Occipital lobe (tissue), 2 donors: ENCODE results near the gene SLC37A2. TPM values are rescaled to one million over a fixed set of nuclear protein-coding genes. Genes with fewer than 3 reads are reported as not detected.
A peak's percentile ranks its signal among the peaks of the same experiment; 100 is the strongest.

Experiments
- DNase-seq: peaks from one replicate; lab custom pipeline; 2025; lab: John Stamatoyannopoulos, UW
- total RNA-seq: library from RNA; depleted of rRNA; stranded (reverse); fragments of >200 nt; gene quantifications from one replicate; pipeline ENCODE4 v1.2.3, GENCODE V29; 2014

Gene SLC37A2
- total RNA-seq, 1 donor from 2014 or later, result 3.4 TPM

DNA sequence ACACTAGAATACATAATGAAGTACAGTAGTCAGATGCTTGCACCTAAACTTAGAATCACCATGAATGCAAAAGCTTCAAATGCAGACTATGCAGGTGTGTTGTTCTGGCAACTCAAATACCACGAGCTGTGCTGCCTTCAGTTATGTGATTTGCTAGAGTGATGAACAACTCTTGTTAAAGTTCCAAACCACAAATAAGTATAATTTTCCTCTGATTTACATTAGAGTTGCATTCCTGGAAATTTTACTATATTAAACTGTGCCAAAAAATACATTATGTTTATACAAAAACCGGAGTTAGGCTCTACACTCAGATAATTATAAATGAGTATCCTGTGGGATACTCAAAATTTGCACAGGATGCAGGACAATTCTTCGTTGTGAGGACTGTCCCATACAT, 45.4 kb downstream of the SLC37A2 start:
- no peak for DNase-seq

- no peak for DNase-seq
Observed at GRCh38 chr11:125110506-125110905, 47.4 kb downstream of the SLC37A2 start.

- no peak for DNase-seq
Observed at GRCh38 chr11:125111001-125111342, 47.9 kb downstream of the SLC37A2 start.

GRCh38 chr11:125111343-125112207, 48.5 kb downstream of the SLC37A2 start, which contains the start of gene TMEM218:
TMEM218 (minus strand) TSS chr11:125111626; CDS start chr11:125102241, 9,385 bp downstream.
- peak; percentile 99 for DNase-seq

GRCh38 chr11:125112208-125112604, 49.1 kb downstream of the SLC37A2 start:
- no peak for DNase-seq

GRCh38 chr11:125114518-125114917, 51.4 kb downstream of the SLC37A2 start:
- no peak for DNase-seq

DNA sequence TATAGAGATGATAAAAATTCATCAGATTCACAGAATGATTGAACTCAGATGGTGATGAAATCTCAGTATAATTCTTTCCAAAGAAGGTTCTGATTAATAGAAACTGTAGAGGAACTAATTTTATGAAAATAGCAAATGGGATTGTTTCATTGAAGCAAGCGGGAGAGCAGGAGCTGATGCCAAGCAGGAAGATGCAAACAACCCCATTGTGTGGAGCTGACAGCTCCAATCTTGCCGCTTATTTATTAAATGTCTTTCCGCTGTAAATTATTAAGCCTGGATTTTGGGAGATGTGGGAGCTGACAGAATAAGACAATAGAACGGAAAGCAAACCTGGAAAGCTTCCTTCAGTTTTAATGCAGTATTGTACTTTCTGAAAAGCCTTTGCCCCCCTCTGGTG, 54.3 kb downstream of the SLC37A2 start:
- no peak for DNase-seq

DNA sequence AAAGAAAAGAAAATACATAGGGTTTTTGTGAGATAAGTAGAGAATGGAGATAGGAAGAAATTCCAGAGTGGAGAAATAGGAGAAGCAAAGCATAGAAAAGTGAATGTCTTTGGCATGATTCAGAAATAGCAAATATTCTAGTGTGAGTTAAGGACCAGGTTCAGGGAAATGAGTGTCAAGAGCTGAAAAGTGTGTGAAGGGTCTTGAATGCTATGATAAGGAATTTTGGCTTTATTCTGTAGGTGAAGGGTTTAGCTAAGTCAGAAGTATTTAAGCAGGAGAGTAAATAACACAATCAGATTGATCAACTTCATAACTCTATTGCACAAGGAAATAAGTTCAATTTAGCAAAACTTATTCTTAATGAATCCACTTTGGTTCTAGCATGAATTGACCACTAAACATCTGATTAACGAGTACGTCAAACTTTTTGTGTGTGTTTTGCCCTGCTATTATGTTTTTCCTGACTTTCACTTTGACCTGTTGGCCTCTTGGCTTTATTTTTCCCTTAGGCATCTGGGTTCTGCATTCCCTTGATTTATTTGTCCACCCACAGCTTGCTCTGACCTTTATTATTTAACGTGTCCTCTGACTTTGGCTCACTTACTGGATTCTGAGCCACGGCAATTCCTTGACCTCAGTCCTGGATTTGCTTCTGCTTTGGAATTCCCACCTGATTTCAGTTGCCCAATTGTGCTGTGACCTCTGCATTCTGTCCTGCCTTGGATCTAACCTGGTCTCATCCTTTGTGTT, 60.3 kb downstream of the SLC37A2 start:
- DNase-seq, result no peak

DNA sequence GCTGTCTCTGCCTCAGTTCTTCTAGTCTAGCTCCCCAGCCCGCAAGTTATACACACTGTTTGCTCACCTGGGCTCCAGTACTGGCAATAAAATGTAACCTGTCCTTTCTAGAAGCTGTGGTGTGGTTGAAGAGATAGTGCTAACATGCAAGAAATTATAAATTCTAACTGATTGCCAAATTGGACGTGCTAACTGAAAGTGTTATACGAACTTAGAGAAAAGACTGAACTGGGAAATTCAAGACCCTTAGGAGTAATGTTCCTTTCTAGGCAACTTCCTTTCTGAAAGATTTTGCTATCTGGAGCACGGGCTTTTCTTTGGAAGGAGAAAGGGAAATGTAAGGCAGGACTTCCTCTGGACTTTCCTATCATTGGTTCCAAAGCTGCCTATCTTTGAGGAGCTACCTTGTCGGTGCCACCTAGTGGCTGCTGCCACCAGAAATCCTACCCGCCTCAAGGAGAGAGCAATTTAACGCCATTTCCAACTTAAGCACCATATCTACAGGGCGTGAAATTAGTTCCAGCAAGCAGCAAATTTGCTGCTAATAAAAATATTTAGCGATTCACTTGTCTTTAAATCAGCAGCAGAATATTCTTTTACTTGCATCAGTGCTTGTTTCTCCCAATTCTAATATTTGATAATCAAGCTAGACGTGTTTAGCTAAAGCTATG, 61.0 kb downstream of the SLC37A2 start:
- no peak for DNase-seq

DNA sequence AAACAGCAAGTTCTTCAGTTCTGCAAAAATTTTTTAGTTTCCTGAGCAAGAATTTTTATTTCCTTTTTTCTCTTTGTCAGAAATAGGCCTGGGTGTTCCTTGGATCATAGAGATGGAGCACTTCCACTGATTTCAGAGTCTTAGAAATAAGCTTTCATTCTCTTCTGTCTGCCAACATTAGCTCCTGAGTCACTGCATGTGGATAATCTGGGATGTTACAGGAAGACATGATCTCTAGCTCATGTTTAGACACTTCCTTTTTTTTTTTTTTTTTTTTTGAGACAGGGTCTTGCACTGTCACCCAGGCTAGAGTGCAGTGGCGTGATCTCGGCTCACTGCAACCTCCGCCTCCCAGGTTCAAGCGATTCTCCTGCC, 61.5 kb downstream of the SLC37A2 start:
- DNase-seq, result no peak

DNA sequence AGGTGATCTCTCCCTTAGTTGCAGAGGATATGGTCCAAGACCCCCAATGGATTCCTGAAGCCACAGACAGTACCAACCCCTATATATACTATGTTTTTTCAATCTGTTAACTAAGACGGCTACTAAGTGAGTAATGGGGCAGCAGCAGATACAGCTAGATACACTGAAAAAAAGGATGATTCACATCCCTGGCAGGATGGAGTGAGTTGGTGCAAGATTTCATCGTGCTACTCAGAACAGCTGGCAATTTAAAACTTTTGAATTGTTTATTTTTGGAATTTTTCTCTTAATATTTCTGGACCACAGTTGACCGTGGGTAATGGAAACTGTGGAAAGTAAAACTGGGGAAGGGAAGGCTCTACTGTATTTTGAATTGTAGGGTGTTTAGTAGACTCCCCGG, 65.3 kb downstream of the SLC37A2 start:
- no peak for DNase-seq

DNA sequence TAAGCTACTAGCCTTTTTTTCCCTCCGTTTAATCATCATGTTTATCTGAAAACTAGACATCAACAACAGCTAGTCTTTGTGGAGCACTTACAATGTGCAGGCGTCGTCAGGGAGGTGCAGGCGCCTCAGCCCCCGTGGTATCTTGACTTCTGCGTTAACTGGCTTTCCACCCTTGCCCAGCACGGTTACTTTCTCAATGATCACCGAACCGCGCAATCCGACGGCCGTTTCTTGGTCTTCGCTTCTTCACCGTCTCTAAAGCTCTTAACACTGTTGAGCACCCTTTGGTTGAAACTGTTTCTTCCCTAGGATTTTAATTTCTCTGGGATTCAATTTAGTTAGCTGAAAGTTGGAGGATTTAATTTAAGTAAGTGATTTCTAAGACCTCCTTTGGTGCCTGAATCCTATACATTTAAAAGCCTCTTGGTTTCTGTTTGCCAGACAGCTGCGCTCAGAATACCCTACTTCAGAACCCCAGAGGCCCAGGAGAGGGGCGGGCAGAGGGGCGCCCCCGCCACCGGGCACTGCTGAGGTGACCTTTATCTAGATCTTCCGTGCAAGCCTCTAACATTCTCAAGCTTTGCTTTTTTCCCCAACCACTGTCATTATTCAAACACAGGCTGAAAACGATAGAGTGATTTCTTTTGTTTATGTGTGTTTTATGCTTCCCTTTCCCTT, 66.3 kb downstream of the SLC37A2 start:
- no peak for DNase-seq

DNA sequence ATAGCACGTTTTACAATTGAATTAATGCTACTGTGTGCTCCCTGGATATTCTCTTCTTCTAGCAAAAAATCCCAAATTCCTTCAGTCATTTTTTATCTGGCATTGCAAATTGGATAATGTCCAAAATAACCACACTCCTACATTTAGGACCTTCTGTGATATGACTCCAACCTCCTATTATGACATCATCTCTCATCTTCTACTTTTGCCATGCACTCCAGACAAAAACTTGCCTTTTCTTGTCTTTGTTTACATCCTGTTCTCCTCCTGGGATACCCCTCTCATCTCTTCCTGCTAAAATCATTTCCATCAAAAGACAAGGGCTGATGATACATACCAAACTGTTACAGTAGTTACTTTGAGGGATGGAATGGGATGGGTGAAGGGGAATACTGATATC, 69.0 kb downstream of the SLC37A2 start:
- DNase-seq, result no peak

DNA sequence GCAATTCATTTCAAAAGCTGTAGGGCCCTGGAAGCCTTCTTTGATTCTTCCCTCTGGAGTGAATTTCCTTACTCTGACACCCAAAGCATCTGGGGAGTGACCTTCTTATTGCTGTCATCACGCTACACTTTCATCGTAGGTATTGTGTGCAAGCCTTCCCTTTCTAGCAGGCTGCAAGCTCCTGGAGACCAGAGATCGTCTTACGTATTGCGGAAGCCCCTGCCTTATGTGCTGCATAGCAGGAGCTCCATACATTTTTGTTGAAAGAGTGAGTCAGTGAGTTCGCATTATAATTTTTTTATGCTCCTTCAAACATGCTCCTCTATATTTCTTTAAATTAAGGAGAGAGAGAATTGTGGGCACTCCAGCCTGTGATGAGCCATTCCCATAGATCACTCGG, 69.5 kb downstream of the SLC37A2 start:
- no peak for DNase-seq

DNA sequence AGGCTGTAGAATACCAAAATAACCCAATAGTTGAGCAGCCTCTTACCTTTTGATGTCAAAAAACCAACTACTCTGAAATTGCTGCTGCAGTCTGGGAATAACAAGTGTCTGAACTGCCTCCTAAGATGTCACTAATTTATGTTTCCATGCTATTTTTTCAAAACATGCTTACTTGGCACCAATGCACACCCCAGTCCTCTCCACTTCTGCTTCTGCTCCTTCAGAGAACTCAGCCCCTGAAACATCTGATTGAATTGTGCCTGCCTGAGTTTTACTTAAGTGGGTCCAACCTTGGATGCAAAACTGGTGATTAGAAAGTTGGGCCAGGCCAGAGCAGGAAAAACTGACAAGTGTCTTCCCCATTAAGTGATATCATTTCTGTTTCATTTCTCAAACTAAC, 72.9 kb downstream of the SLC37A2 start:
- no peak for DNase-seq

GRCh38 chr11:125138966-125139365, 75.9 kb downstream of the SLC37A2 start:
- no peak for DNase-seq

- no peak for DNase-seq
Observed at GRCh38 chr11:125139778-125140177, 76.7 kb downstream of the SLC37A2 start.
